Sigmoid colon (tissue), 7 donors: ENCODE data around the gene PPFIBP2. TPM values are rescaled to one million over a fixed set of nuclear protein-coding genes. Genes with fewer than 3 reads are reported as not detected.

Source experiments
- DNase-seq: peaks from one replicate; pipeline ENCODE4 v3.0.0-alpha.2; 2019
- H3K27ac ChIP-seq, 4 donors: fragments of 200-600 bp; sonication (generic); one replicate each; pipeline ENCODE4 v1.5.1; 2016 to 2019; ENCODE audit warnings: mild to moderate bottlenecking in 1 of 4
- H3K27me3 ChIP-seq, 3 donors: fragments of 200-600 bp; sonication (generic); one replicate each; pipeline ENCODE4 v1.5.1; 2019; ENCODE audit warnings: mild to moderate bottlenecking in 1 of 3
- H3K36me3 ChIP-seq, 4 donors: fragments of 200-600 bp; sonication (generic); one replicate each; pipeline ENCODE4 v1.5.1; 2016 to 2019
- H3K4me1 ChIP-seq, 4 donors: fragments of 200-600 bp; sonication (generic); one replicate each; pipeline ENCODE4 v1.5.1; 2017 to 2019
- H3K4me3 ChIP-seq, 4 donors: fragments of 200-600 bp; sonication (generic); one replicate each; pipeline ENCODE4 v1.5.1; 2017 to 2019; ENCODE audit warnings: mild to moderate bottlenecking in 2 of 4, moderate library complexity in 1 of 4
- H3K9me3 ChIP-seq, 4 donors: fragments of 200-600 bp in 3 of 4; sonication (generic) in 3 of 4; one replicate each; pipeline versions ENCODE4 v1.5.1 to v1.6.1; 2013 to 2019
- CTCF ChIP-seq, 4 experiments: fragments of 450-650 bp in 3 of 4; fragments of 200-600 bp in 1 of 4; IDR thresholded peaks; one replicate each; pipeline ENCODE4 v1.5.1; 2016 to 2019; ENCODE audit warnings: antibody characterized with exemption in 4 of 4, mild to moderate bottlenecking in 3 of 4, moderate library complexity in 2 of 4
- EP300 ChIP-seq, 4 donors: sonication (generic); formaldehyde crosslinking; IDR thresholded peaks; one replicate each; pipeline ENCODE4 v1.6.1; 2017; ENCODE audit warnings: antibody characterized with exemption in 4 of 4
- POLR2A ChIP-seq, 2 donors: fragments of 450-650 bp; IDR thresholded peaks; one replicate each; pipeline ENCODE4 v1.6.1; 2016; ENCODE audit warnings: antibody characterized with exemption in 2 of 2, mild to moderate bottlenecking in 2 of 2, moderate library complexity in 2 of 2
- POLR2AphosphoS5 ChIP-seq, 4 donors: sonication (generic); formaldehyde crosslinking; IDR thresholded peaks; one replicate each; pipeline ENCODE4 v1.6.1; 2017; ENCODE audit warnings: antibody characterized with exemption in 4 of 4
- WGBS, 2 donors: extraction: QIAGEN DNeasy Blood & Tissue Kit; methylation state at CpG; one replicate each; pipeline ENCODE4 v1.1.7; 2013; 5-methylcytosine and 5-hydroxymethylcytosine counted together
- intact Hi-C: fragments of 100-400 bp; cut with DNase I; formaldehyde crosslinking; loops from one replicate; pipeline ENCODE4 v1.15.1; 2023
- polyA plus RNA-seq, 3 donors: library from polyadenylated mRNA; stranded (reverse); fragments of 200-250 nt; gene quantifications; one replicate each; pipeline ENCODE4 v1.2.3, GENCODE V29; 2013
- total RNA-seq, 4 donors: library from RNA; depleted of rRNA; stranded (reverse); fragments of >200 nt; gene quantifications; one replicate each; pipeline ENCODE4 v1.1.0, GENCODE V29; 2016
- donor health status: healthy with polysubstance abuse.
- donor health status: Bipolar disorder and iron deficiency.
- donor health status: healthy.

Gene PPFIBP2
- total and polyA plus RNA-seq, 7 donors: 4.1 to 33.5 (median 11.6) TPM

DNA sequence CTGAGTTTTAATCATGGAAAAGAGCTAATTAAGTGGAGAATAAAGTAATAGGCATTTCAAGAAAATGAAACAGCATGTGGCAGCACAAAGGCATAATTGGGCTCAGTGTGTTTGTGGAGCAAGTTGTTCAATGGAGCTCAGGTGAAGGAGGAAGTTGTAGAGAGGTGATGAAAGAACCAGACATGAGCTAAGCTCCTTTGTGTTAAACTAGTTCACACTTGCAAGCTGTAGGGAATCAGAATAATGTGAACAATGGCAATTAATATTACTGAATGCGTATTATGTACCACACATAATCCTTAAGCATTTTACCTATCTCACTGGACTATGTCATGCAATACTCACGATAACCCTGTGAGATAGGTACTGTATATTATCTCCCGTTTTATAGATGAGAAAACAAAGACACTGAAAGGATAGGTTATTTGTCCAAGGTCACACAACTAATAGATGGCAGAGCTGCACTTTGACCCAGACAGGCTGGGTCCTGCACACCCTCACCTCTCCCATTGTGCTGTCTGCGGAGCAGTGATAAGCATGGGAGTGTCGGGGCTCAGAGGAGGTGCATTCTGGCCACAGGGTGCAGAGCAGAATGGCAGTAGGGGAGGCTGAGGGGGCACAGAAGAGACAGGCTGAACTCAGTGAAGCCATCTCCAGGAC lies 19.6 kb upstream of the PPFIBP2 start:
- Histone ChIP-seq H3K27me3 (no peaks in the 10 kb centered on the region), H3K27ac (no peak overlapping the region)
- TF ChIP-seq CTCF (IDR thresholded peaks at IDR 0.05) (no peak), POLR2A (IDR thresholded peaks at IDR 0.05) (no peak), EP300 (IDR thresholded peaks at IDR 0.05) (no peak), POLR2AphosphoS5 (IDR thresholded peaks at IDR 0.05) (no peak)

GRCh38 chr11:7495882-7496551 lies 17.8 kb upstream of the PPFIBP2 start:
- Histone ChIP-seq H3K9me3 (no peaks in the 10 kb centered on the region), H3K27ac (peak overlapping the region in 1 of 4 donors; percentile 3), H3K36me3 (no peaks in the 10 kb centered on the region), H3K27me3 (no peaks in the 10 kb centered on the region), H3K4me3 (no peak overlapping the region), H3K4me1 (no peaks in the 10 kb centered on the region)
- WGBS, 2 donors: 58 to 60% methylated on average over 4 of the region's 4 CpGs
- TF ChIP-seq EP300 (IDR thresholded peaks at IDR 0.05): no peak
- no peak for TF ChIP-seq POLR2AphosphoS5 (IDR thresholded peaks at IDR 0.05)
- no peak for TF ChIP-seq POLR2A (IDR thresholded peaks at IDR 0.05)
- TF ChIP-seq CTCF (IDR thresholded peaks at IDR 0.05): no peak
- DNase-seq: no peak
- intact Hi-C loops: no loop called here

More for the DNA sequence above, 19.6 kb upstream of the PPFIBP2 start:
- 60 to 89% methylated on average over 5 of the region's 5 CpGs for WGBS, 2 donors
- H3K4me3 ChIP-seq: no peak overlapping the region
- no peaks in the 10 kb centered on the region for H3K9me3 ChIP-seq
- no peaks in the 10 kb centered on the region for H3K4me1 ChIP-seq
- H3K36me3 ChIP-seq: no peaks in the 10 kb centered on the region
- intact Hi-C loops: no loop called here
- no peak for DNase-seq

- TF ChIP-seq POLR2A (IDR thresholded peaks at IDR 0.05) (no peak), POLR2AphosphoS5 (IDR thresholded peaks at IDR 0.05) (no peak), CTCF (IDR thresholded peaks at IDR 0.05) (no peak), EP300 (IDR thresholded peaks at IDR 0.05) (no peak)
- Histone ChIP-seq H3K9me3 (no peaks in the 10 kb centered on the region), H3K27ac (no peak overlapping the region), H3K36me3 (no peaks in the 10 kb centered on the region), H3K4me1 (no peaks in the 10 kb centered on the region), H3K4me3 (no peak overlapping the region), H3K27me3 (no peaks in the 10 kb centered on the region)
- intact Hi-C loops: no loop called here
- 53 to 68% methylated on average over 4 of the region's 4 CpGs for WGBS, 2 donors
- no peak for DNase-seq
These were observed 15.6 kb upstream of the PPFIBP2 start for GRCh38 chr11:7498193-7498592.

- DNase-seq: no peak
- Histone ChIP-seq H3K4me3 (no peak overlapping the region), H3K9me3 (no peaks in the 10 kb centered on the region), H3K4me1 (no peaks in the 10 kb centered on the region), H3K27ac (no peak overlapping the region), H3K36me3 (no peaks in the 10 kb centered on the region), H3K27me3 (no peaks in the 10 kb centered on the region)
- intact Hi-C loops: no loop called here
- WGBS, 2 donors: 95 to 96% methylated on average over 1 of the region's 1 CpG
- TF ChIP-seq EP300 (IDR thresholded peaks at IDR 0.05) (no peak), POLR2AphosphoS5 (IDR thresholded peaks at IDR 0.05) (no peak), POLR2A (IDR thresholded peaks at IDR 0.05) (no peak), CTCF (IDR thresholded peaks at IDR 0.05) (no peak)
These were observed 14.7 kb upstream of the PPFIBP2 start for GRCh38 chr11:7499081-7499480.
